ENCODE results near the gene WFS1.

DNA sequence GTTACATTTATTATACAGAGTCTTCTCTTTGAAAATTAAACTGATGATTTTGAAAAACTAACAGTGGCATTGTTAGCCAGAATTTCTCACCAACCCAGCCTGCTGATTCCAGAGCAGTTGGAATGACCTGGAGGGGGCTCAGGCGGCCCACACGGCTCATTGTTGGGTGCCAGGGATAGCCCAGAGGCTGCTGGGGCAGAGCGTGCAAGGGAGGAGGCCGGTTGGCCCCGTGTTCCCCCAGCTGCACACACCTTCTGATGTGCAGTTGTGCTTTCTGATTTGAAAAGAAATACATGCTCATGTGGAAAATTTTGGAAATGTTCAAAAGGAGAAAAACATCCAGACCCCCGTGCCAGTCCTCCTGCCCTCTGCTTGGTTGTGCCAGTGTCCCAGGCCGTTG lies 20.6 kb downstream of the WFS1 start:
- TF ChIP-seq, protein P1, sequence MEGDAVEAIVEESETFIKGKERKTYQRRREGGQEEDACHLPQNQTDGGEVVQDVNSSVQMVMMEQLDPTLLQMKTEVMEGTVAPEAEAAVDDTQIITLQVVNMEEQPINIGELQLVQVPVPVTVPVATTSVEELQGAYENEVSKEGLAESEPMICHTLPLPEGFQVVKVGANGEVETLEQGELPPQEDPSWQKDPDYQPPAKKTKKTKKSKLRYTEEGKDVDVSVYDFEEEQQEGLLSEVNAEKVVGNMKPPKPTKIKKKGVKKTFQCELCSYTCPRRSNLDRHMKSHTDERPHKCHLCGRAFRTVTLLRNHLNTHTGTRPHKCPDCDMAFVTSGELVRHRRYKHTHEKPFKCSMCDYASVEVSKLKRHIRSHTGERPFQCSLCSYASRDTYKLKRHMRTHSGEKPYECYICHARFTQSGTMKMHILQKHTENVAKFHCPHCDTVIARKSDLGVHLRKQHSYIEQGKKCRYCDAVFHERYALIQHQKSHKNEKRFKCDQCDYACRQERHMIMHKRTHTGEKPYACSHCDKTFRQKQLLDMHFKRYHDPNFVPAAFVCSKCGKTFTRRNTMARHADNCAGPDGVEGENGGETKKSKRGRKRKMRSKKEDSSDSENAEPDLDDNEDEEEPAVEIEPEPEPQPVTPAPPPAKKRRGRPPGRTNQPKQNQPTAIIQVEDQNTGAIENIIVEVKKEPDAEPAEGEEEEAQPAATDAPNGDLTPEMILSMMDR (IDR thresholded peaks at IDR 0.05 in 2 of 3, conservative IDR thresholded peaks at IDR 0.05 in 1 of 3; ENCODE audit: insufficient read depth in 2 of 3, low read depth in 1 of 3, low read length in 3 of 3): no peak
- no peak for TF ChIP-seq SRF (CRISPR knock-in tag; IDR thresholded peaks at IDR 0.05)
- TF ChIP-seq EP300 (IDR thresholded peaks at IDR 0.05; ENCODE audit: low read length): no peak
- TF ChIP-seq CBX2 (IDR thresholded peaks at IDR 0.05; ENCODE audit: insufficient read depth, low read length, poor library complexity, severe bottlenecking): no peak
- TF ChIP-seq RCOR1 (IDR thresholded peaks at IDR 0.05; ENCODE audit: borderline replicate concordance in 1 of 2, low read depth in 2 of 2, low read length in 2 of 2): no peak
- TF ChIP-seq ZNF785 (CRISPR knock-in tag; IDR thresholded peaks at IDR 0.05): no peak
- TF ChIP-seq U2AF2 (optimal IDR thresholded peaks at IDR 0.05; ENCODE audit: low read depth, low read length): no peak
- TF ChIP-seq MYNN (IDR thresholded peaks at IDR 0.05): no peak
- TF ChIP-seq MYNN (CRISPR knock-in tag; IDR thresholded peaks at IDR 0.05): no peak
- TF ChIP-seq, protein P2, sequence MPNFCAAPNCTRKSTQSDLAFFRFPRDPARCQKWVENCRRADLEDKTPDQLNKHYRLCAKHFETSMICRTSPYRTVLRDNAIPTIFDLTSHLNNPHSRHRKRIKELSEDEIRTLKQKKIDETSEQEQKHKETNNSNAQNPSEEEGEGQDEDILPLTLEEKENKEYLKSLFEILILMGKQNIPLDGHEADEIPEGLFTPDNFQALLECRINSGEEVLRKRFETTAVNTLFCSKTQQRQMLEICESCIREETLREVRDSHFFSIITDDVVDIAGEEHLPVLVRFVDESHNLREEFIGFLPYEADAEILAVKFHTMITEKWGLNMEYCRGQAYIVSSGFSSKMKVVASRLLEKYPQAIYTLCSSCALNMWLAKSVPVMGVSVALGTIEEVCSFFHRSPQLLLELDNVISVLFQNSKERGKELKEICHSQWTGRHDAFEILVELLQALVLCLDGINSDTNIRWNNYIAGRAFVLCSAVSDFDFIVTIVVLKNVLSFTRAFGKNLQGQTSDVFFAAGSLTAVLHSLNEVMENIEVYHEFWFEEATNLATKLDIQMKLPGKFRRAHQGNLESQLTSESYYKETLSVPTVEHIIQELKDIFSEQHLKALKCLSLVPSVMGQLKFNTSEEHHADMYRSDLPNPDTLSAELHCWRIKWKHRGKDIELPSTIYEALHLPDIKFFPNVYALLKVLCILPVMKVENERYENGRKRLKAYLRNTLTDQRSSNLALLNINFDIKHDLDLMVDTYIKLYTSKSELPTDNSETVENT (CRISPR knock-in tag; IDR thresholded peaks at IDR 0.05): no peak
- TF ChIP-seq ZNF217 (CRISPR knock-in tag; IDR thresholded peaks at IDR 0.05): no peak
- TF ChIP-seq PHF21A (IDR thresholded peaks at IDR 0.05; ENCODE audit: borderline replicate concordance, low read depth): no peak

Measured in K562 (cell line).